Astrocyte (in vitro differentiated cells and primary cell): Measurements from ENCODE around the gene FGA. TPM values are rescaled to one million over a fixed set of nuclear protein-coding genes. Genes with fewer than 3 reads are reported as not detected.

Experiments
- DNase-seq: peaks from one replicate; pipeline ENCODE4 v3.0.0-alpha.2; 2010; ENCODE audit warnings: low read depth
- FAIRE-seq: peaks from 2 replicates; lab custom pipeline; 2011; peaks lifted over from hg19 to GRCh38; lab: Jason Lieb, UNC
- H2AFZ ChIP-seq: 2 replicates; pipeline ENCODE4 v1.6.0; 2012; ENCODE audit warnings: low read depth, low read length, inconsistent platforms
- H3K27ac ChIP-seq: 2 replicates; pipeline ENCODE4 v1.5.1; 2011; ENCODE audit warnings: low read depth, low read length, inconsistent platforms
- H3K27me3 ChIP-seq: 2 replicates; pipeline ENCODE4 v1.6.0; 2011; ENCODE audit warnings: low read length, inconsistent platforms; ENCODE audit not compliant: insufficient read depth
- H3K36me3 ChIP-seq: 2 replicates; pipeline ENCODE4 v1.5.1; 2011; ENCODE audit warnings: low read length, inconsistent platforms; ENCODE audit not compliant: insufficient read depth
- H3K4me1 ChIP-seq: 2 replicates; pipeline ENCODE4 v1.5.1; 2011; ENCODE audit warnings: low read length, inconsistent platforms; ENCODE audit not compliant: insufficient read depth
- H3K4me2 ChIP-seq: 2 replicates; pipeline ENCODE4 v1.6.0; 2012; ENCODE audit warnings: low read length, inconsistent platforms
- H3K4me3 ChIP-seq: 2 replicates; pipeline ENCODE4 v1.5.1; 2011; ENCODE audit warnings: low read depth, mild to moderate bottlenecking, low read length, inconsistent platforms; ENCODE audit not compliant: insufficient read depth
- H3K79me2 ChIP-seq: 2 replicates; pipeline ENCODE4 v1.6.0; 2012; ENCODE audit warnings: mild to moderate bottlenecking, low read length, inconsistent platforms; ENCODE audit not compliant: insufficient read depth
- H3K9ac ChIP-seq: 2 replicates; pipeline ENCODE4 v1.6.0; 2012; ENCODE audit warnings: mild to moderate bottlenecking, low read length, inconsistent platforms
- H3K9me3 ChIP-seq: 2 replicates; pipeline ENCODE4 v1.5.1; 2012; ENCODE audit warnings: low read depth, mild to moderate bottlenecking, low read length, inconsistent platforms; ENCODE audit not compliant: insufficient read depth
- H4K20me1 ChIP-seq: 2 replicates; pipeline ENCODE4 v1.6.0; 2012; ENCODE audit warnings: low read length, inconsistent platforms; ENCODE audit not compliant: insufficient read depth
- H3K27ac Mint-ChIP-seq: one replicate; pipeline ENCODE4 v1.8.0; 2021; ENCODE audit warnings: mild to moderate bottlenecking, mixed read lengths; ENCODE audit not compliant: unreplicated experiment
- H3K27me3 Mint-ChIP-seq: one replicate; pipeline ENCODE4 v1.8.0; 2021; ENCODE audit warnings: low read depth, mixed read lengths; ENCODE audit not compliant: unreplicated experiment
- H3K36me3 Mint-ChIP-seq: one replicate; pipeline ENCODE4 v1.8.0; 2021; ENCODE audit warnings: low read depth, mixed read lengths; ENCODE audit not compliant: unreplicated experiment
- H3K4me1 Mint-ChIP-seq: one replicate; pipeline ENCODE4 v1.8.0; 2021; ENCODE audit warnings: low read depth, mixed read lengths; ENCODE audit not compliant: unreplicated experiment
- H3K4me3 Mint-ChIP-seq: one replicate; pipeline ENCODE4 v1.8.0; 2021; ENCODE audit warnings: mild to moderate bottlenecking, moderate library complexity, mixed read lengths; ENCODE audit not compliant: unreplicated experiment
- H3K9me3 Mint-ChIP-seq: one replicate; pipeline ENCODE4 v1.8.0; 2021; ENCODE audit warnings: mild to moderate bottlenecking, mixed read lengths; ENCODE audit not compliant: unreplicated experiment
- EZH2 ChIP-seq: IDR thresholded peaks from 2 replicates; pipeline ENCODE4 v1.6.1; 2012; ENCODE audit warnings: mild to moderate bottlenecking, low read length, inconsistent platforms; ENCODE audit not compliant: insufficient read depth
- total RNA-seq: library from RNA; stranded (reverse); gene quantifications from 2 replicates; pipeline ENCODE4 v1.2.1, GENCODE V29; 2021
- TF ChIP-seq, protein P1 (sequence below): IDR thresholded peaks from 2 replicates; pipeline ENCODE4 v1.5.1; 2011; ENCODE audit warnings: low read depth, mild to moderate bottlenecking, inconsistent platforms, low read length, moderate library complexity; ENCODE audit not compliant: insufficient read depth

The FGA gene
- total RNA-seq, 1 donor from 2014 or later: not detected

- Histone ChIP-seq H3K79me2 (no peaks in the 10 kb centered on the region), H3K9ac (no peak overlapping the region), H3K4me3 (no peak overlapping the region), H3K27me3 (no peaks in the 10 kb centered on the region), H3K27ac (no peak overlapping the region), H3K36me3 (no peaks in the 10 kb centered on the region), H3K4me2 (no peak overlapping the region), H3K9me3 (no peaks in the 10 kb centered on the region), H4K20me1 (no peaks in the 10 kb centered on the region), H3K4me1 (no peaks in the 10 kb centered on the region), H2AFZ (no peak overlapping the region)
- no peak overlapping the region for H3K4me3 Mint-ChIP-seq
- TF ChIP-seq EZH2: no peak
- H3K27me3 Mint-ChIP-seq: no peaks in the 10 kb centered on the region
- no peak for FAIRE-seq
- H3K9me3 Mint-ChIP-seq: no peaks in the 10 kb centered on the region
- H3K36me3 Mint-ChIP-seq: no peaks in the 10 kb centered on the region
- no peak overlapping the region for H3K27ac Mint-ChIP-seq
- peaks cover 2% of the 10 kb centered on the region for H3K4me1 Mint-ChIP-seq
- no peak for DNase-seq
Observed at GRCh38 chr4:154593868-154594267, 3.3 kb upstream of the FGA start.

- Histone ChIP-seq H3K79me2 (no peaks in the 10 kb centered on the region), H3K9ac (no peak overlapping the region), H3K4me1 (no peaks in the 10 kb centered on the region), H3K36me3 (no peaks in the 10 kb centered on the region), H3K4me2 (no peak overlapping the region), H3K4me3 (no peak overlapping the region), H2AFZ (no peak overlapping the region), H3K27ac (no peak overlapping the region), H3K9me3 (no peaks in the 10 kb centered on the region), H4K20me1 (no peaks in the 10 kb centered on the region), H3K27me3 (no peaks in the 10 kb centered on the region)
- FAIRE-seq: no peak
- Mint-ChIP-seq H3K4me3 (no peak overlapping the region), H3K4me1 (peaks cover 2% of the 10 kb centered on the region), H3K27me3 (no peaks in the 10 kb centered on the region), H3K27ac (no peak overlapping the region), H3K9me3 (no peaks in the 10 kb centered on the region), H3K36me3 (no peaks in the 10 kb centered on the region)
- TF ChIP-seq EZH2: no peak
- TF ChIP-seq, protein P1, sequence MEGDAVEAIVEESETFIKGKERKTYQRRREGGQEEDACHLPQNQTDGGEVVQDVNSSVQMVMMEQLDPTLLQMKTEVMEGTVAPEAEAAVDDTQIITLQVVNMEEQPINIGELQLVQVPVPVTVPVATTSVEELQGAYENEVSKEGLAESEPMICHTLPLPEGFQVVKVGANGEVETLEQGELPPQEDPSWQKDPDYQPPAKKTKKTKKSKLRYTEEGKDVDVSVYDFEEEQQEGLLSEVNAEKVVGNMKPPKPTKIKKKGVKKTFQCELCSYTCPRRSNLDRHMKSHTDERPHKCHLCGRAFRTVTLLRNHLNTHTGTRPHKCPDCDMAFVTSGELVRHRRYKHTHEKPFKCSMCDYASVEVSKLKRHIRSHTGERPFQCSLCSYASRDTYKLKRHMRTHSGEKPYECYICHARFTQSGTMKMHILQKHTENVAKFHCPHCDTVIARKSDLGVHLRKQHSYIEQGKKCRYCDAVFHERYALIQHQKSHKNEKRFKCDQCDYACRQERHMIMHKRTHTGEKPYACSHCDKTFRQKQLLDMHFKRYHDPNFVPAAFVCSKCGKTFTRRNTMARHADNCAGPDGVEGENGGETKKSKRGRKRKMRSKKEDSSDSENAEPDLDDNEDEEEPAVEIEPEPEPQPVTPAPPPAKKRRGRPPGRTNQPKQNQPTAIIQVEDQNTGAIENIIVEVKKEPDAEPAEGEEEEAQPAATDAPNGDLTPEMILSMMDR: no peak
- no peak for DNase-seq
Observed at GRCh38 chr4:154591890-154592289, 1.3 kb upstream of the FGA start.

DNA sequence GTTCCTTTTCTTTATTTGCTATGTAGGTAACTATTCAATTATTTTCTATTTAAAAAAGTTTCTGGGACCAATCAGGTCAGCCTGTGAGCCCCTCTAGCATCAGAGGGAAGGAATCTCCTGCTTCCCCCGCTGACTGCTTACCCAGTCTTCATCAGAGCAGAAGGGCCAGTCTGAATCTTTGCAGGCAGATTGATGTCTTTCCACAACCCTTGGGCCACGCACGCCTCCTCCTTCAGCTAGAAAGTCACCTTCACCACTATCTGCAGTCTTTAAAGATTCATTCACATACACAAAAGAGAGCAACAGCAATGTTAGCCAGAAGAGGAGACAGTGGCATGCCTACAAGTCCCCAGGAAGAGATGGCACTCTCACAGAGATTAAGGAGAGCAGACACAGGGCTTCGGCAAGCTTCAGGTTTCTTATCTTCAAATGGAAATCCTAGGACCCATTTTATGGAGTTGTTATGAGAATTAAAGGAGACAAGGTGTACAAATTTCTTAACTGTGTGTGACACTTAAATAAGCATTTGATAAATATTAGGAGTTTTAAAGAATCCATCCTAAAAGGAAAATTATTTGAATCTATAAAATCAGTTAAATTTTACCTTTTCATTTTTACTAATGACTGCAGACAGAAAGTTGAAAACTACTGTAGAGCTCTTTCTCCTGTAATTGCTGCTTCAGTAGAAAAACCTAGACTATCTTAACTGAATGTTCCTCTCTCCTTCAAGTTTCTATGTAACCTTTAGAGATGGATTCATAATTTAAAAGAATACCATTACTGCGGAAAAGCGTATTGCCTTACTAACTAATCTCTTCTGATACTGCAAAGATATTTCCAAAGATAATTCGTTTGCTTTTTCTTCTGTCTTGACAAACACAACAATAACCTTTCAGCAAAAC lies 995 bp downstream of the FGA start:
- Histone ChIP-seq H3K4me3 (no peak overlapping the region), H2AFZ (no peak overlapping the region), H3K9me3 (no peaks in the 10 kb centered on the region), H3K4me2 (no peak overlapping the region), H3K4me1 (no peaks in the 10 kb centered on the region), H4K20me1 (no peaks in the 10 kb centered on the region), H3K27me3 (no peaks in the 10 kb centered on the region), H3K9ac (no peak overlapping the region), H3K79me2 (no peaks in the 10 kb centered on the region), H3K36me3 (no peaks in the 10 kb centered on the region), H3K27ac (no peak overlapping the region)
- Mint-ChIP-seq H3K27me3 (no peaks in the 10 kb centered on the region), H3K9me3 (no peaks in the 10 kb centered on the region), H3K4me3 (no peak overlapping the region), H3K27ac (no peak overlapping the region), H3K4me1 (peaks cover 2% of the 10 kb centered on the region), H3K36me3 (no peaks in the 10 kb centered on the region)
- no peak for FAIRE-seq
- no peak for DNase-seq
- TF ChIP-seq EZH2: no peak
- TF ChIP-seq, protein P1: no peak
